Measurements from ENCODE around the gene GNA15.
"Not testable (repeated sequence)": the region's sequence is repeated elsewhere in the genome, so short reads cannot be mapped to it uniquely, and the experiment has no call there.

GNA15 gene
- long read RNA-seq, transcript GNA15-201 (7 exons, 2,133 nt): major isoform, 187 of 217 reads
- long read RNA-seq, partial matches to known transcripts: 18 of 217 reads
- long read RNA-seq, other reads (novel, unspliced or antisense): 12 of 217 reads

GRCh38 chr19:3135961-3136683 is at the start of gene GNA15:
GNA15 (plus strand) TSS chr19:3136033; CDS start chr19:3136451, 418 bp downstream.
- DNase-seq (ENCODE audit: low read depth in 1 of 2, low spot score in 1 of 2): peak; percentile 79 to 90
- TF ChIP-seq POLR2AphosphoS5 (IDR thresholded peaks at IDR 0.05; ENCODE audit: low read depth): no peak
- no peak for TF ChIP-seq CTCF (IDR thresholded peaks at IDR 0.05; ENCODE audit: insufficient read depth, low read length)
- TF ChIP-seq GABPA (IDR thresholded peaks at IDR 0.05; ENCODE audit: low read depth): no peak
- TF ChIP-seq REST (IDR thresholded peaks at IDR 0.05; ENCODE audit: insufficient replicate concordance, low read depth): no peak
- no peak for TF ChIP-seq SPI1 (IDR thresholded peaks at IDR 0.05; ENCODE audit: borderline replicate concordance, low read depth)
- Histone ChIP-seq H3K4me3 (replicated peaks; ENCODE audit: insufficient read depth, low read length) (peak within 1 kb of the TSS; percentile 95), H3K27ac (replicated peaks) (peak within 1 kb of the TSS; percentile 96), H3K27me3 (ENCODE audit: insufficient read depth, poor library complexity, severe bottlenecking) (no peaks in the 10 kb centered on the region)

- TF ChIP-seq POLR2AphosphoS5 (IDR thresholded peaks at IDR 0.05; ENCODE audit: low read depth) (no peak), CTCF (IDR thresholded peaks at IDR 0.05; ENCODE audit: insufficient read depth, low read length) (no peak), SPI1 (IDR thresholded peaks at IDR 0.05; ENCODE audit: borderline replicate concordance, low read depth) (no peak), GABPA (IDR thresholded peaks at IDR 0.05; ENCODE audit: low read depth) (no peak), REST (IDR thresholded peaks at IDR 0.05; ENCODE audit: insufficient replicate concordance, low read depth) (no peak)
- Histone ChIP-seq H3K4me3 (replicated peaks; ENCODE audit: insufficient read depth, low read length) (no peak overlapping the region), H3K27ac (replicated peaks) (no peak overlapping the region), H3K27me3 (ENCODE audit: insufficient read depth, poor library complexity, severe bottlenecking) (peaks cover 3% of the 10 kb centered on the region)
- DNase-seq (ENCODE audit: low read depth in 1 of 2, low spot score in 1 of 2): no peak
Observed at GRCh38 chr19:3087769-3088168, 48.1 kb upstream of the GNA15 start.

GRCh38 chr19:3089299-3089855 is 46.5 kb upstream of the GNA15 start:
- H3K27ac ChIP-seq (replicated peaks); DNase-seq (ENCODE audit: low read depth in 1 of 2, low spot score in 1 of 2): not testable (repeated sequence)

GRCh38 chr19:3094601-3095440 is 41.0 kb upstream of the GNA15 start:
- Histone ChIP-seq H3K4me3 (replicated peaks; ENCODE audit: insufficient read depth, low read length) (peak overlapping the region; percentile 45), H3K27me3 (ENCODE audit: insufficient read depth, poor library complexity, severe bottlenecking) (peaks cover 50% of the 10 kb centered on the region), H3K27ac (replicated peaks) (no peak overlapping the region)
- no peak for TF ChIP-seq POLR2AphosphoS5 (IDR thresholded peaks at IDR 0.05; ENCODE audit: low read depth)
- no peak for TF ChIP-seq SPI1 (IDR thresholded peaks at IDR 0.05; ENCODE audit: borderline replicate concordance, low read depth)
- no peak for TF ChIP-seq REST (IDR thresholded peaks at IDR 0.05; ENCODE audit: insufficient replicate concordance, low read depth)
- TF ChIP-seq CTCF (IDR thresholded peaks at IDR 0.05; ENCODE audit: insufficient read depth, low read length): no peak
- no peak for TF ChIP-seq GABPA (IDR thresholded peaks at IDR 0.05; ENCODE audit: low read depth)
- no peak for DNase-seq (ENCODE audit: low read depth in 1 of 2, low spot score in 1 of 2)

More at GRCh38 chr19:3089299-3089855, 46.5 kb upstream of the GNA15 start:
- not testable (repeated sequence) for H3K27me3 ChIP-seq (ENCODE audit: insufficient read depth, poor library complexity, severe bottlenecking); H3K4me3 ChIP-seq (replicated peaks; ENCODE audit: insufficient read depth, low read length)

Data from HL-60 (cell line).